Endothelial cell of umbilical vein (primary cell): ENCODE results near the gene HES6. TPM values are rescaled to one million over a fixed set of nuclear protein-coding genes. Genes with fewer than 3 reads are reported as not detected.

Source experiments
- BruUV-seq: library from RNA; stranded (reverse); fragments of 400-500 nt; replicated peaks from 2 replicates; lab custom pipeline; 2021; lab: Mats Ljungman, UMichigan
- CTCF ChIA-PET: fragments of 300-600, 350-600 bp; sonication (Branson Sonifier 250); formaldehyde crosslinking; loops from one replicate; lab custom pipeline; 2021; ENCODE audit warnings: antibody characterized with exemption, inconsistent platforms; lab: Charles Lee
- POLR2A ChIA-PET: fragments of 300-600, 350-600 bp; sonication (Branson Sonifier 250); formaldehyde crosslinking; loops from one replicate; lab custom pipeline; 2021; ENCODE audit warnings: antibody characterized with exemption, inconsistent platforms; lab: Charles Lee
- DNase-seq: peaks from one replicate; pipeline ENCODE4 v3.0.0-alpha.2; 2011; ENCODE audit warnings: low read depth, low spot score
- FAIRE-seq: peaks from 2 replicates; lab custom pipeline; 2011; peaks lifted over from hg19 to GRCh38; lab: Jason Lieb, UNC
- H2AFZ ChIP-seq: 2 replicates; pipeline ENCODE4 v1.6.0; 2012; ENCODE audit warnings: low read depth, low read length, control low read depth, inconsistent platforms
- H3K27ac ChIP-seq: 2 replicates; pipeline ENCODE4 v1.5.1; 2011; ENCODE audit warnings: low read depth, mild to moderate bottlenecking, control low read depth, low read length, moderate library complexity; ENCODE audit not compliant: insufficient read depth
- H3K27me3 ChIP-seq, 2 experiments: 2 replicates each; pipeline versions ENCODE4 v1.6.0 to v1.6.1; 2011; ENCODE audit warnings: low read length in 2 of 2, mixed read lengths in 1 of 2; ENCODE audit not compliant: control insufficient read depth in 2 of 2, insufficient read depth in 2 of 2
- H3K36me3 ChIP-seq, 2 experiments: 2 replicates in 1 of 2; 3 replicates in 1 of 2; pipeline ENCODE4 v1.5.1; 2011; ENCODE audit warnings: low read length in 2 of 2, mild to moderate bottlenecking in 1 of 2, moderate library complexity in 1 of 2; ENCODE audit not compliant: control insufficient read depth in 2 of 2, insufficient read depth in 2 of 2; ENCODE audit errors: extremely low read depth in 1 of 2
- H3K4me1 ChIP-seq: 3 replicates; pipeline ENCODE4 v1.5.1; 2011; ENCODE audit warnings: mild to moderate bottlenecking, low read length; ENCODE audit not compliant: control insufficient read depth, insufficient read depth; ENCODE audit errors: extremely low read depth
- H3K4me2 ChIP-seq: 2 replicates; pipeline ENCODE4 v1.6.1; 2011; ENCODE audit warnings: low read length, control low read depth, mixed read lengths; ENCODE audit not compliant: insufficient read depth
- H3K4me3 ChIP-seq, 3 experiments: fragments of 200-600 bp in 1 of 3; sonication (generic), shearing (Covaris generic) in 1 of 3; replicated peaks in 1 of 3; 2 replicates each; pipeline ENCODE4 v1.5.1; 2011 to 2016; ENCODE audit warnings: control low read depth in 3 of 3, low read length in 3 of 3, mild to moderate bottlenecking in 2 of 3, inconsistent platforms in 1 of 3, low read depth in 1 of 3, moderate library complexity in 1 of 3; ENCODE audit not compliant: insufficient read depth in 1 of 3
- H3K79me2 ChIP-seq: 2 replicates; pipeline ENCODE4 v1.6.0; 2012; ENCODE audit warnings: low read length, inconsistent platforms; ENCODE audit not compliant: control insufficient read depth, insufficient read depth
- H3K9ac ChIP-seq: replicated peaks from 2 replicates; pipeline ENCODE3; 2011; ENCODE audit warnings: low read length, control low read depth; ENCODE audit not compliant: insufficient read depth; ENCODE audit errors: extremely low read depth
- H3K9me1 ChIP-seq: replicated peaks from 3 replicates; pipeline ENCODE4 v1.6.0; 2011; ENCODE audit warnings: mild to moderate bottlenecking, low read length; ENCODE audit not compliant: control insufficient read depth, insufficient read depth; ENCODE audit errors: extremely low read depth
- H3K9me3 ChIP-seq: replicated peaks from 2 replicates; pipeline ENCODE4 v1.5.1; 2012; ENCODE audit warnings: low read length, inconsistent platforms; ENCODE audit not compliant: control insufficient read depth, insufficient read depth
- H4K20me1 ChIP-seq: replicated peaks from 2 replicates; pipeline ENCODE3; 2011; ENCODE audit warnings: mild to moderate bottlenecking, low read length; ENCODE audit not compliant: control insufficient read depth, insufficient read depth; ENCODE audit errors: extremely low read depth
- CTCF ChIP-seq, 2 donors: IDR thresholded peaks; 1 replicate in 1 of 2; 2 replicates in 1 of 2; pipeline ENCODE4 v1.5.1; 2011; ENCODE audit warnings: low read length in 2 of 2, mild to moderate bottlenecking in 2 of 2, moderate library complexity in 2 of 2, control low read depth in 1 of 2, inconsistent platforms in 1 of 2, low read depth in 1 of 2; ENCODE audit not compliant: insufficient read depth in 1 of 2; ENCODE audit errors: extremely low read depth in 1 of 2
- EZH2 ChIP-seq: IDR thresholded peaks from 2 replicates; pipeline ENCODE4 v1.6.1; 2012; ENCODE audit warnings: borderline replicate concordance, low read depth, mild to moderate bottlenecking, moderate library complexity, low read length, inconsistent platforms; ENCODE audit not compliant: severe bottlenecking
- FOS ChIP-seq: IDR thresholded peaks from 2 replicates; pipeline ENCODE4 v1.6.1; 2011; ENCODE audit warnings: mild to moderate bottlenecking, low read length, moderate library complexity, borderline replicate concordance; ENCODE audit not compliant: insufficient read depth
- GATA2 ChIP-seq: IDR thresholded peaks from 2 replicates; pipeline ENCODE4 v1.7.0; 2011; ENCODE audit warnings: low read depth, mild to moderate bottlenecking, moderate library complexity, mixed read lengths, low read length; ENCODE audit not compliant: insufficient read length, insufficient read depth
- JUN ChIP-seq: IDR thresholded peaks from 2 replicates; pipeline ENCODE4 v1.6.1; 2011; ENCODE audit warnings: borderline replicate concordance, low read depth; ENCODE audit not compliant: insufficient read length, insufficient read depth
- MAX ChIP-seq: IDR thresholded peaks from 2 replicates; pipeline ENCODE4 v1.6.1; 2011; ENCODE audit not compliant: insufficient read depth, insufficient read length
- MYC ChIP-seq: IDR thresholded peaks from one replicate; pipeline ENCODE4 v1.6.1; 2011; ENCODE audit warnings: mild to moderate bottlenecking, low read depth, low read length
- POLR2A ChIP-seq: IDR thresholded peaks from 2 replicates; pipeline ENCODE4 v1.6.1; 2012; ENCODE audit warnings: low read depth, mild to moderate bottlenecking, control low read depth, low read length
- POLR2AphosphoS5 ChIP-seq: IDR thresholded peaks from 2 replicates; pipeline ENCODE4 v1.6.1; 2012; ENCODE audit warnings: low read depth, mild to moderate bottlenecking, control low read depth, low read length, moderate library complexity; ENCODE audit not compliant: insufficient read depth
- dilution Hi-C: fragments of 300-500 bp; cut with MboI; formaldehyde crosslinking; loops from one replicate; pipeline ENCODE4 v1.15.0; 2019; ENCODE audit warnings: low sequenced_read_pairs; ENCODE audit not compliant: extremely low pct_ligation_motif_present
- intact Hi-C: fragments of 100-400 bp; cut with micrococcal nuclease; formaldehyde crosslinking; loops from one replicate; pipeline ENCODE4 v1.10.0; 2022
- polyA plus RNA-seq, 4 experiments: library from polyadenylated mRNA; depleted of rRNA in 3 of 4; stranded (reverse) in 3 of 4; unstranded in 1 of 4; fragments of >200 nt; gene quantifications; 2 replicates each; pipeline versions ENCODE4 v1.2.1 to v1.2.3, GENCODE V29; 2011 to 2012; ENCODE audit warnings: missing spikeins in 1 of 4
- total RNA-seq: library from RNA; stranded (reverse); gene quantifications from 2 replicates; pipeline ENCODE4 v1.2.3, GENCODE V29; 2021

The HES6 gene
- total and polyA plus RNA-seq, 2 donors (not counting 3 experiments of a cell fraction or from before 2014, with no cell fraction given), result 2.2 to 5.1 TPM

GRCh38 chr2:238255636-238256035, 15.8 kb upstream of the HES6 start:
- FAIRE-seq (no peak), DNase-seq (no peak)
- Histone ChIP-seq H3K4me3 (no peak overlapping the region), H3K36me3 (peaks cover 0 to 3% of the 10 kb centered on the region in 2 experiments), H3K9ac (no peak overlapping the region), H3K27me3 (no peaks in the 10 kb centered on the region), H3K79me2 (no peaks in the 10 kb centered on the region), H2AFZ (no peak overlapping the region), H3K4me1 (no peaks in the 10 kb centered on the region), H4K20me1 (no peaks in the 10 kb centered on the region), H3K27ac (no peak overlapping the region), H3K9me1 (no peaks in the 10 kb centered on the region), H3K9me3 (no peaks in the 10 kb centered on the region), H3K4me2 (no peak overlapping the region)
- TF ChIP-seq MAX (no peak), EZH2 (no peak), FOS (no peak), POLR2A (no peak), MYC (no peak), GATA2 (no peak), JUN (no peak), CTCF (IDR thresholded peaks at IDR 0.05; ENCODE audit: extremely low read depth in 1 of 2, insufficient read depth in 1 of 2, low read depth in 1 of 2, low read length in 2 of 2) (no peak), POLR2AphosphoS5 (no peak)
- intact Hi-C loops, result loop anchor here (1.0 to 10.0 kb wide), 5 partner anchors 50 to 397 kb away; partner anchors contain the start of gene ASB1
- ChIA-PET POLR2A (no interaction called here), CTCF (interaction anchor here (1.5 to 6.0 kb wide), 3 partner anchors 8 to 34 kb away, joined by 3 to 43 read pairs (median 4); partner anchors contain the start of gene HES6)
- dilution Hi-C loops, result no loop called here
- BruUV-seq, result no TSS peak
